Ovary (tissue), 9 donors: Measurements from ENCODE around the gene CDK6. TPM values are rescaled to one million over a fixed set of nuclear protein-coding genes. Genes with fewer than 3 reads are reported as not detected.

ENCODE experiments used
- DNase-seq, 5 donors: peaks; one replicate each; pipeline ENCODE4 v3.0.0-alpha.2; 2019 to 2020
- H3K27ac ChIP-seq, 2 donors: fragments of 200-600 bp; one replicate each; pipeline versions ENCODE4 v1.5.1 to v1.8.0; 2019 to 2022
- H3K27me3 ChIP-seq: fragments of 200-600 bp; one replicate; pipeline ENCODE4 v1.8.0; 2022
- H3K36me3 ChIP-seq: fragments of 200-600 bp; sonication (generic); one replicate; pipeline ENCODE4 v1.5.1; 2019
- H3K4me1 ChIP-seq: one replicate; pipeline ENCODE4 v1.8.1; 2013; ENCODE audit warnings: mild to moderate bottlenecking, moderate library complexity; ENCODE audit not compliant: insufficient read depth
- H3K4me3 ChIP-seq: fragments of 200-600 bp; sonication (generic); one replicate; pipeline ENCODE4 v1.5.1; 2017
- H3K9me3 ChIP-seq, 2 donors: fragments of 200-600 bp in 1 of 2; sonication (generic) in 1 of 2; one replicate each; pipeline versions ENCODE4 v1.5.1 to v1.8.1; 2013 to 2019; ENCODE audit warnings: mild to moderate bottlenecking in 1 of 2, moderate library complexity in 1 of 2
- CTCF ChIP-seq, 3 donors: fragments of 450-650 bp in 2 of 3; fragments of 200-600 bp in 1 of 3; IDR thresholded peaks; one replicate each; pipeline versions ENCODE4 v1.5.1 to v1.8.0; 2016 to 2022; ENCODE audit warnings: antibody characterized with exemption in 3 of 3, mild to moderate bottlenecking in 1 of 3
- EP300 ChIP-seq: sonication (generic); formaldehyde crosslinking; IDR thresholded peaks from one replicate; pipeline ENCODE4 v1.6.1; 2017; ENCODE audit warnings: antibody characterized with exemption
- POLR2A ChIP-seq: fragments of 450-650 bp; IDR thresholded peaks from one replicate; pipeline ENCODE4 v1.6.1; 2017; ENCODE audit warnings: antibody characterized with exemption, mild to moderate bottlenecking, moderate library complexity
- WGBS, 3 donors: extraction: QIAGEN DNeasy Blood & Tissue Kit in 1 of 3; methylation state at CpG; one replicate each; pipeline versions ENCODE4 v1.1.5 to v1.1.7; 2013 to 2017; 5-methylcytosine and 5-hydroxymethylcytosine counted together
- intact Hi-C, 4 donors: fragments of 100-400 bp; cut with DNase I; formaldehyde crosslinking; loops; one replicate each; pipeline versions ENCODE4 v1.11.0 to v1.15.1; 2022 to 2023
- polyA plus RNA-seq, 2 donors: library from polyadenylated mRNA; stranded (reverse); fragments of 200-250 nt in 1 of 2; fragments of 350-450 nt in 1 of 2; fragmentation: Illumina TruSeq in 1 of 2; extraction: RNeasy Lipid Tissue Mini Kit (QIAGEN cat#74804) in 1 of 2; gene quantifications; one replicate each; pipeline ENCODE4 v1.2.3, GENCODE V29; 2013 to 2014
- total RNA-seq, 7 donors: library from RNA; depleted of rRNA in 2 of 7; stranded (reverse); fragments of >200 nt in 2 of 7; fragmentation: NEBNext Ultra II Directional in 3 of 7; extraction: Animal tissue kit (Norgen Biotek cat#: 25700) in 3 of 7; gene quantifications; one replicate each; pipeline versions ENCODE4 v1.1.0 to v1.2.4, GENCODE V29; 2016 to 2023
- donor health status: DM: no; HTN: no; CAD: no; lungs with moderate emphysema.
- donor health status: DM: no; HTN: no; CAD: no.
- donor health status: Bipolar disorder and iron deficiency.
- donor health status: DM: yes; HTN: yes; CAD: no.
- donor health status: DM: no; HTN: no; CAD: no.
- donor health status: DM: yes; HTN: yes; CAD: no.

The CDK6 gene
- total and polyA plus RNA-seq, 9 donors = 1.8 to 20.4 (median 11.2) TPM

GRCh38 chr7:92750946-92751345 lies 85.4 kb downstream of the CDK6 start:
- Histone ChIP-seq H3K27me3 (no peaks in the 10 kb centered on the region), H3K4me1 (no peaks in the 10 kb centered on the region), H3K4me3 (no peak overlapping the region), H3K27ac (no peak overlapping the region), H3K36me3 (no peaks in the 10 kb centered on the region), H3K9me3 (no peaks in the 10 kb centered on the region)
- no peak for DNase-seq
- TF ChIP-seq POLR2A = no peak
- TF ChIP-seq EP300 = no peak
- TF ChIP-seq CTCF (IDR thresholded peaks at IDR 0.05) = no peak
- intact Hi-C loops = no loop called here
- 85 to 89% (median 87%) methylated on average over 6 of the region's 6 CpGs for WGBS, 3 donors

GRCh38 chr7:92750447-92750839 lies 85.9 kb downstream of the CDK6 start:
- intact Hi-C loops = no loop called here
- Histone ChIP-seq H3K4me3 (no peak overlapping the region), H3K27ac (no peak overlapping the region), H3K27me3 (no peaks in the 10 kb centered on the region), H3K9me3 (no peaks in the 10 kb centered on the region), H3K36me3 (no peaks in the 10 kb centered on the region), H3K4me1 (no peaks in the 10 kb centered on the region)
- TF ChIP-seq CTCF (IDR thresholded peaks at IDR 0.05) = no peak
- no peak for TF ChIP-seq EP300
- TF ChIP-seq POLR2A = no peak
- DNase-seq = no peak
- WGBS, 3 donors = 83 to 86% (median 85%) methylated on average over 4 of the region's 4 CpGs

GRCh38 chr7:92749832-92750446 lies 86.4 kb downstream of the CDK6 start:
- Histone ChIP-seq H3K9me3 (no peaks in the 10 kb centered on the region), H3K36me3 (no peaks in the 10 kb centered on the region), H3K27me3 (no peaks in the 10 kb centered on the region), H3K27ac (no peak overlapping the region), H3K4me1 (no peaks in the 10 kb centered on the region), H3K4me3 (no peak overlapping the region)
- no peak for DNase-seq
- WGBS, 3 donors = 90 to 96% (median 91%) methylated on average over 2 of the region's 2 CpGs
- TF ChIP-seq POLR2A = no peak
- no peak for TF ChIP-seq EP300
- TF ChIP-seq CTCF (IDR thresholded peaks at IDR 0.05) = no peak
- intact Hi-C loops = no loop called here

GRCh38 chr7:92749327-92749755 lies 87.0 kb downstream of the CDK6 start:
- no peaks in the 10 kb centered on the region for H3K27me3 ChIP-seq
- H3K4me3 ChIP-seq = no peak overlapping the region
- intact Hi-C loops = no loop called here
- no peak for TF ChIP-seq CTCF (IDR thresholded peaks at IDR 0.05)
- TF ChIP-seq POLR2A = no peak
- TF ChIP-seq EP300 = no peak
- no peak overlapping the region for H3K27ac ChIP-seq
- no peaks in the 10 kb centered on the region for H3K4me1 ChIP-seq
- DNase-seq = no peak
- no peaks in the 10 kb centered on the region for H3K9me3 ChIP-seq
- H3K36me3 ChIP-seq = no peaks in the 10 kb centered on the region
